ENCODE data around the gene ULBP1.

ULBP1 gene

GRCh38 chr6:149974825-149975224 lies 11.1 kb downstream of the ULBP1 start:
- Histone ChIP-seq H3K27ac (ENCODE audit: insufficient read depth, low read depth, low read length, poor library complexity, severe bottlenecking) (no peak overlapping the region), H3K4me3 (ENCODE audit: insufficient read depth, low read depth, low read length) (no peak overlapping the region), H3K36me3 (ENCODE audit: control insufficient read depth, insufficient read depth, low read length) (no peaks in the 10 kb centered on the region), H3K4me1 (ENCODE audit: control insufficient read depth, insufficient read depth, low read length) (no peaks in the 10 kb centered on the region), H3K9me3 (ENCODE audit: control insufficient read depth, low read length) (no peaks in the 10 kb centered on the region), H3K27me3 (ENCODE audit: control insufficient read depth, insufficient read depth, low read length, poor library complexity, severe bottlenecking) (peaks cover 82% of the 10 kb centered on the region)
- WGBS, 2 experiments, result 55 to 60% methylated on average over 3 of the region's 3 CpGs

GRCh38 chr6:149975400-149975799 lies 11.7 kb downstream of the ULBP1 start:
- H3K27me3 ChIP-seq (ENCODE audit: control insufficient read depth, insufficient read depth, low read length, poor library complexity, severe bottlenecking), result peaks cover 80% of the 10 kb centered on the region

GRCh38 chr6:149977221-149977620 lies 13.5 kb downstream of the ULBP1 start:
- Histone ChIP-seq H3K27me3 (ENCODE audit: control insufficient read depth, insufficient read depth, low read length, poor library complexity, severe bottlenecking) (peaks cover 88% of the 10 kb centered on the region), H3K27ac (ENCODE audit: insufficient read depth, low read depth, low read length, poor library complexity, severe bottlenecking) (no peak overlapping the region), H3K9me3 (ENCODE audit: control insufficient read depth, low read length) (no peaks in the 10 kb centered on the region), H3K36me3 (ENCODE audit: control insufficient read depth, insufficient read depth, low read length) (no peaks in the 10 kb centered on the region), H3K4me3 (ENCODE audit: insufficient read depth, low read depth, low read length) (no peak overlapping the region), H3K4me1 (ENCODE audit: control insufficient read depth, insufficient read depth, low read length) (no peaks in the 10 kb centered on the region)
- WGBS, 2 experiments, result 64 to 75% methylated on average over 4 of the region's 4 CpGs

More at GRCh38 chr6:149975400-149975799, 11.7 kb downstream of the ULBP1 start:
- H3K9me3 ChIP-seq (ENCODE audit: control insufficient read depth, low read length), result no peaks in the 10 kb centered on the region
- no peaks in the 10 kb centered on the region for H3K36me3 ChIP-seq (ENCODE audit: control insufficient read depth, insufficient read depth, low read length)
- no peaks in the 10 kb centered on the region for H3K4me1 ChIP-seq (ENCODE audit: control insufficient read depth, insufficient read depth, low read length)
- no peak overlapping the region for H3K27ac ChIP-seq (ENCODE audit: insufficient read depth, low read depth, low read length, poor library complexity, severe bottlenecking)
- H3K4me3 ChIP-seq (ENCODE audit: insufficient read depth, low read depth, low read length), result no peak overlapping the region

GRCh38 chr6:149978610-149979009 lies 14.9 kb downstream of the ULBP1 start:
- no peak overlapping the region for H3K4me3 ChIP-seq (ENCODE audit: insufficient read depth, low read depth, low read length)
- no peaks in the 10 kb centered on the region for H3K4me1 ChIP-seq (ENCODE audit: control insufficient read depth, insufficient read depth, low read length)
- H3K27ac ChIP-seq (ENCODE audit: insufficient read depth, low read depth, low read length, poor library complexity, severe bottlenecking), result no peak overlapping the region
- H3K27me3 ChIP-seq (ENCODE audit: control insufficient read depth, insufficient read depth, low read length, poor library complexity, severe bottlenecking), result peaks cover 97% of the 10 kb centered on the region
- no peaks in the 10 kb centered on the region for H3K36me3 ChIP-seq (ENCODE audit: control insufficient read depth, insufficient read depth, low read length)
- no peaks in the 10 kb centered on the region for H3K9me3 ChIP-seq (ENCODE audit: control insufficient read depth, low read length)

- Histone ChIP-seq H3K27ac (ENCODE audit: insufficient read depth, low read depth, low read length, poor library complexity, severe bottlenecking) (no peak overlapping the region), H3K4me1 (ENCODE audit: control insufficient read depth, insufficient read depth, low read length) (no peaks in the 10 kb centered on the region), H3K27me3 (ENCODE audit: control insufficient read depth, insufficient read depth, low read length, poor library complexity, severe bottlenecking) (peaks cover 97% of the 10 kb centered on the region), H3K36me3 (ENCODE audit: control insufficient read depth, insufficient read depth, low read length) (no peaks in the 10 kb centered on the region), H3K9me3 (ENCODE audit: control insufficient read depth, low read length) (no peaks in the 10 kb centered on the region), H3K4me3 (ENCODE audit: insufficient read depth, low read depth, low read length) (no peak overlapping the region)
- 77 to 79% methylated on average over 6 of the region's 6 CpGs for WGBS, 2 experiments
Measured at GRCh38 chr6:149979293-149979692, 15.6 kb downstream of the ULBP1 start.

- no peaks in the 10 kb centered on the region for H3K9me3 ChIP-seq (ENCODE audit: control insufficient read depth, low read length)
- H3K36me3 ChIP-seq (ENCODE audit: control insufficient read depth, insufficient read depth, low read length), result no peaks in the 10 kb centered on the region
- WGBS, 2 experiments, result 11 to 14% methylated on average over 7 of the region's 9 CpGs
- peaks cover 97% of the 10 kb centered on the region for H3K27me3 ChIP-seq (ENCODE audit: control insufficient read depth, insufficient read depth, low read length, poor library complexity, severe bottlenecking)
- no peak overlapping the region for H3K27ac ChIP-seq (ENCODE audit: insufficient read depth, low read depth, low read length, poor library complexity, severe bottlenecking)
- no peak overlapping the region for H3K4me3 ChIP-seq (ENCODE audit: insufficient read depth, low read depth, low read length)
- no peaks in the 10 kb centered on the region for H3K4me1 ChIP-seq (ENCODE audit: control insufficient read depth, insufficient read depth, low read length)
Measured at GRCh38 chr6:149983145-149983544, 19.4 kb downstream of the ULBP1 start.

DNA sequence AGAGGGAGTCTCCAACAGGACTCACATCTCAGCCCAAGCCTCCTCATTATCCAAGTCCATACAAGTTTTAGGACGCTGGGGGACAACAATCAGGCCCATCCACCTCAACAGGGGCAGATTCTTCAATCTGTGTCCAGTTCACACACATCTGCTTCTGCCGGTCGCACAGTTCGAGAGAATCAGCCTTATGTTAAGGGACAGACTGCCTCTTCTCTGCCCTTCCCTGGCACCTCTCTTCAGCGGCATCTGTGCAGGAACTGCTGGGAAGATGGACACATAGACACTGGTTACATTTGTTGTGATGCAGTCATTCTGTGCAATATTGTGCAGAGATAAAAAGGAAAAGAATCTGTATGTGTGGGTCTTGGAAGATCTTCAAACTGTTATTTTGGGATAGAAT lies 21.0 kb downstream of the ULBP1 start:
- WGBS, 2 experiments, result 70 to 73% methylated on average over 5 of the region's 5 CpGs
- H3K4me3 ChIP-seq (ENCODE audit: insufficient read depth, low read depth, low read length), result no peak overlapping the region
- H3K27me3 ChIP-seq (ENCODE audit: control insufficient read depth, insufficient read depth, low read length, poor library complexity, severe bottlenecking), result peaks cover 97% of the 10 kb centered on the region
- H3K36me3 ChIP-seq (ENCODE audit: control insufficient read depth, insufficient read depth, low read length), result no peaks in the 10 kb centered on the region
- no peak overlapping the region for H3K27ac ChIP-seq (ENCODE audit: insufficient read depth, low read depth, low read length, poor library complexity, severe bottlenecking)
- H3K9me3 ChIP-seq (ENCODE audit: control insufficient read depth, low read length), result no peaks in the 10 kb centered on the region
- H3K4me1 ChIP-seq (ENCODE audit: control insufficient read depth, insufficient read depth, low read length), result no peaks in the 10 kb centered on the region

DNA sequence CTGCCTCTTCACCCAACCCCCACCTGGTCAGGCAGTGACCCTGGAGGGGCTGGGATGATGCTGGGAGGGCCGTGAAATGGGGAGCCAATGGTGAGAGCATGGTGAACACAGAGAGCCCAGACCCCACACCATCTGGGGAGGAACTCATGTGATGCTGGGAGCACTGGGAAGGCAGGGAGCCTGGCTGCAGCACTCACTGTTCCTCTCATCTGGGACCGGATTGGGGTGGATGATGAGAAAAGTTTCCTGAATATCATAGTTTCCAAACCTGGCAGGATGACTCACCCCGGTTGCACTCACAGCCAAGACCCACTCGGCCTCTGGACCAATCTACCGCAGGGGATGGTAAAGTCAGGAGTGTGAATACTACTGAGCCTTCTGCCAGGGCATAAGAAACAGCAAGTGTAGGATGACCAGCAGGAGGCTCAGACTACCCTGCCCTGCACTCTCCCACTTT lies 21.8 kb downstream of the ULBP1 start:
- Histone ChIP-seq H3K9me3 (ENCODE audit: control insufficient read depth, low read length) (no peaks in the 10 kb centered on the region), H3K36me3 (ENCODE audit: control insufficient read depth, insufficient read depth, low read length) (no peaks in the 10 kb centered on the region), H3K4me1 (ENCODE audit: control insufficient read depth, insufficient read depth, low read length) (peaks cover 7% of the 10 kb centered on the region), H3K27ac (ENCODE audit: insufficient read depth, low read depth, low read length, poor library complexity, severe bottlenecking) (no peak overlapping the region), H3K4me3 (ENCODE audit: insufficient read depth, low read depth, low read length) (no peak overlapping the region), H3K27me3 (ENCODE audit: control insufficient read depth, insufficient read depth, low read length, poor library complexity, severe bottlenecking) (peaks cover 100% of the 10 kb centered on the region)
- 32 to 38% methylated on average over 5 of the region's 5 CpGs for WGBS, 2 experiments

- Histone ChIP-seq H3K4me3 (ENCODE audit: insufficient read depth, low read depth, low read length) (no peak overlapping the region), H3K27ac (ENCODE audit: insufficient read depth, low read depth, low read length, poor library complexity, severe bottlenecking) (no peak overlapping the region), H3K9me3 (ENCODE audit: control insufficient read depth, low read length) (no peaks in the 10 kb centered on the region), H3K36me3 (ENCODE audit: control insufficient read depth, insufficient read depth, low read length) (no peaks in the 10 kb centered on the region), H3K4me1 (ENCODE audit: control insufficient read depth, insufficient read depth, low read length) (peaks cover 9% of the 10 kb centered on the region), H3K27me3 (ENCODE audit: control insufficient read depth, insufficient read depth, low read length, poor library complexity, severe bottlenecking) (peaks cover 100% of the 10 kb centered on the region)
- WGBS, 2 experiments, result 54 to 66% methylated on average over 2 of the region's 2 CpGs
Measured at GRCh38 chr6:149987602-149988107, 23.9 kb downstream of the ULBP1 start.

- Histone ChIP-seq H3K27ac (ENCODE audit: insufficient read depth, low read depth, low read length, poor library complexity, severe bottlenecking) (no peak overlapping the region), H3K4me3 (ENCODE audit: insufficient read depth, low read depth, low read length) (no peak overlapping the region), H3K4me1 (ENCODE audit: control insufficient read depth, insufficient read depth, low read length) (peaks cover 9% of the 10 kb centered on the region), H3K27me3 (ENCODE audit: control insufficient read depth, insufficient read depth, low read length, poor library complexity, severe bottlenecking) (peaks cover 100% of the 10 kb centered on the region), H3K36me3 (ENCODE audit: control insufficient read depth, insufficient read depth, low read length) (no peaks in the 10 kb centered on the region), H3K9me3 (ENCODE audit: control insufficient read depth, low read length) (no peaks in the 10 kb centered on the region)
- 7 to 8% methylated on average over 13 to 17 of the region's 17 CpGs for WGBS, 2 experiments
Measured at GRCh38 chr6:149988550-149989346, 25.0 kb downstream of the ULBP1 start.

Measured in ectodermal cell (in vitro differentiated cells).